GM12878 (cell line): ENCODE results near the gene ZG16. TPM values are rescaled to one million over a fixed set of nuclear protein-coding genes. Genes with fewer than 3 reads are reported as not detected.

Experiments
- BHLHE40 ChIP-seq, 2 experiments: fragments of 450-650 bp in 1 of 2; IDR thresholded peaks; 2 replicates each; pipeline ENCODE4 v1.6.1; 2011 to 2017; ENCODE audit warnings: low read depth in 2 of 2, borderline replicate concordance in 1 of 2, improper control_type of control experiment in 1 of 2, low read length in 1 of 2, mild to moderate bottlenecking in 1 of 2
- CHD2 ChIP-seq: IDR thresholded peaks from 2 replicates; pipeline ENCODE4 v1.6.1; 2011; ENCODE audit warnings: low read depth, low read length, improper control_type of control experiment, borderline replicate concordance
- ESRRA ChIP-seq: IDR thresholded peaks from 2 replicates; pipeline ENCODE4 v1.6.1; 2012; ENCODE audit warnings: mild to moderate bottlenecking, low read length, improper control_type of control experiment
- HDGF ChIP-seq: fragments of 450-650 bp; IDR thresholded peaks from 2 replicates; pipeline ENCODE4 v1.6.1; 2016; ENCODE audit warnings: antibody characterized with exemption
- IRF3 ChIP-seq: fragments of 450-650 bp; IDR thresholded peaks from 2 replicates; pipeline ENCODE4 v1.6.1; 2014; ENCODE audit warnings: mild to moderate bottlenecking
- MEF2B ChIP-seq: fragments of 450-650 bp; IDR thresholded peaks from 2 replicates; pipeline ENCODE4 v1.6.1; 2018; ENCODE audit warnings: mild to moderate bottlenecking, moderate library complexity; ENCODE audit not compliant: partially characterized antibody, poor library complexity, severe bottlenecking
- MLLT1 ChIP-seq: fragments of 450-650 bp; IDR thresholded peaks from 2 replicates; pipeline ENCODE4 v1.6.1; 2016; ENCODE audit warnings: mild to moderate bottlenecking
- PKNOX1 ChIP-seq: fragments of 450-650 bp; IDR thresholded peaks from 2 replicates; pipeline ENCODE4 v1.6.1; 2016; ENCODE audit warnings: mild to moderate bottlenecking
- RAD21 ChIP-seq: IDR thresholded peaks from 2 replicates; pipeline ENCODE4 v1.6.1; 2011; ENCODE audit warnings: mild to moderate bottlenecking, low read depth, low read length, moderate library complexity; ENCODE audit not compliant: insufficient read depth
- polyA plus RNA-seq, 11 experiments: library from polyadenylated mRNA; depleted of rRNA in 4 of 11; unstranded in 6 of 11; stranded (reverse) in 5 of 11; fragments of >200 nt; fragmentation: Nextera tagmentation in 4 of 11; fragmentation: Illumina TruSeq in 1 of 11; extraction: Ambion mirVana in 4 of 11; extraction: Trizol in 1 of 11; gene quantifications; 1 replicate in 1 of 11; 2 replicates in 10 of 11; pipeline versions ENCODE4 v1.2.1 to v1.2.3, GENCODE V29; 2011 to 2016; ENCODE audit warnings: inconsistent platforms in 2 of 11, missing spikeins in 2 of 11, low read depth in 1 of 11
- total RNA-seq, 4 experiments: library from RNA; depleted of rRNA in 3 of 4; stranded (reverse); fragments of >200 nt in 3 of 4; fragmentation: Illumina TruSeq in 1 of 4; extraction: Trizol in 1 of 4; gene quantifications; 2 replicates each; pipeline versions ENCODE4 v1.2.1 to v1.2.3, GENCODE V29; 2013 to 2021

Gene ZG16
- total and polyA plus RNA-seq, 10 of the 15 experiments (the other 5 are each of a cell fraction or from before 2014, with no cell fraction given): not detected

- TF ChIP-seq MLLT1: 0 out of 2 replicates have a peak, but pooled peaks have one; percentile 1
- no peak for TF ChIP-seq MEF2B
- peak; percentile 61 for TF ChIP-seq RAD21
- peak; percentile 41 to 68; a peak in 2 of 4 replicates for TF ChIP-seq BHLHE40 (IDR thresholded peaks at IDR 0.05; ENCODE audit: borderline replicate concordance in 1 of 2, low read depth in 2 of 2, low read length in 1 of 2)
- TF ChIP-seq ESRRA: no peak
- peak; percentile 73 for TF ChIP-seq IRF3
- TF ChIP-seq HDGF: peak; percentile 56; the same call in 1 of the 2 replicates
- TF ChIP-seq PKNOX1: peak; percentile 56
- peak; percentile 88 for TF ChIP-seq CHD2
Observed at GRCh38 chr16:29790183-29790948, 12.3 kb downstream of the ZG16 start, which contains the start of gene KIF22 (continued).
